Measurements from ENCODE around the gene TBC1D22A.

Gene TBC1D22A

DNA sequence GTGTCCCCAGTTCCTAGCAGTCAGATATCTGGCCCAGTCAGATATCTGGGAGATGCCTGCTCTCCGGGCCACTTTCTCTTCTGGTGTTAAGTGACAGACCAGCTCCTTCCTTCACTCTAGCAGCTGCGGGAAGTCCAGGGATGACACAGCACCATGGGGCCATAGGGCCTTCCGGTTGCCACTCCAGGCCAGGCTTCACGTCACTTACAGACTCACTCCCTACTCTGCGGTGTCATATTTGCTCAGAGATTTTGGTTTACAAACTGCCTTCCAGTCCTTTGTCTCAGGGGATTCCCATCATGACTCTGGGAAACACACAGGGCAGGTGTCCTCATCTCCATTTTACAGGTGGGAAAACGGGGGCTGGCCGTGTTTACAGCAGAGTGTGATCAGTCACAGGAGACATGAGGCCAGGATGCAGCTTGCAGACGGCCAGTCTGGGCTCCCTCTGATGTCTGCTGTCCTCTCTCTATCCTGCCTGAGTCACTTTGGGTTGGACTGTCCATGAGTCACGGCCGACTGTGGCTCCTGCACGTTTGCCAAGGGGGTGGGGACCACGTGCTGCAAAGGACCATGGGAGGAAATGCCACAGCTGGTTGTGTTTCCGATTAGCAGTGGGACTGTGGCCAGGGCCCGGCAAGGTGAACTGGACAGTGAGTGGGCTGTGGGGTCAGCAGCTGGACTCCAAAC is 8.2 kb upstream of the TBC1D22A start:
- no peak for DNase-seq

DNA sequence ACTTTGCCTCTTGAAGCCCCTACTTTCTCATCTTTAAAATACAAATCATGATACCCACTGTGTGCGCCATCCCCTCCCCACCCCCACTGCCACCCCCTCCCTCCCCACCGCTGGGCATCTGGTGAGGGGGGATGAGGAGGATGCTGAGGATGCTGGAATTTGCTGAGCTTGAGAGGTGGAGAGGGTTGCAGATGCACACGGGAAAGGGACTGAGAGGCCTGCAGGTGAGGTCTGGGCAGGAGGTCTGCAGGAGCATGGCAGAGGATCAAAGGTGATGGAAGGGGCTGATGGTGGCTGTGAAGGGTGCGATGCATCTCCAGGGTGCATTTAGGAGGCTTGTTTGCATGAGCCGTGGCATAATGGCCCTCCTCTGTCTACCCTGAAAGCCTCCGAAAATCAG is 7.6 kb upstream of the TBC1D22A start:
- no peak for DNase-seq

DNA sequence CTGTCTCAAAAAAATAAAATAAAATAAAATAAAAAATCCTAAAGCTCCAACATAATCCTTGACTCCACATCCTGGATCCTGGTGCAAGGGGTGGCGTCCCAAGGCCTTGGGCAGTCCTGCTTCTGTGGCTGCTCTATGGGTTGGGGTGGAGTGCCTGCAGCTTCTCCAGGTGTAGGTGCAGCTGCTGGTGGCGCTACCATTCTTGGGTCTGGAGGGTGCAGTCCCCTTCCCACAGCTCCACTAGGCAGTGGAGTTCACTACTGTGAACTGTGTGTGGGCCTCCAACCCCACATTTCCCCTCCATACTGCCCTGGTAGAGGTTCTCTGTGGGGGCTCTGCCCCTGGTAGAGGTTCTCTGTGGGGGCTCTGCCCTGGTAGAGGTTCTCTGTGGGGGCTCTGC is 6.9 kb upstream of the TBC1D22A start:
- no peak for DNase-seq

DNA sequence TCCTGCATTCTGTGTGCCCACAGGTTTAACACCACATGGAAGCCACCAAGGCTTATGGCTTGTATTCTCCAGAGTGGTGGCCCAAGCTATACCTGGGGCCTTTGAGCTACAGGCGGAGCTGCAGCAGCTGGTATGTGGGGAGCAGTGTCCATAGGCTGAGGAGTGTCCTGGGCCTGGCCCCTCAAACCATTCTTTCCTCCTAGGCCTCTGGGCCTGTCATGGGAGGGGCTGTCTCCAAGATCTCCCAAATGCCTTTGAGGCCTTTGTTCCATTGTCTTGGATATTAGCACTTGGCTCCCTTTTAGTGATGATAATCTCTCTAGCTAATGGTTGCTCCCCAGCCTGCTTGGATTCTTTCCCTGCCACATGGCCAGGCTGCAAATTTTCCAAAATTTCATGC is 6.4 kb upstream of the TBC1D22A start:
- no peak for DNase-seq

DNA sequence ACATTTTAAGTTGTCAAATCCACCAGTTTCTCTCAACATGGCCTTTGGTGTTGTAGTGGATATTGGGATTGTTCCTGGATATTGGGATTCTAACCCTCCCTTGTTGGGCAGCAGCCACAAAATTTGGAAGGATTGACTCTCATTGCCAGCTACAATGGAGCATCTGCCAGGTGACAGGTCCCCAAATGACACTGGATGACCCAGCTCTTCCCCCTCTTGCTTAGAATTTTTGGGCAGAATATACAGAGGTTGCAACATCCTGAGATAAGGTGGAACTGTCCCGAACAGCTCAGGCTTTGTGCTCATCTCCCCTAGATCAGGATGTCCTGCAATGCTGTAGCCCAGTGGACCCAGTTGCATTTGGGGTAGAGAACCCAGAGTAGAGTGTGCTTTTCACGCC is 5.3 kb upstream of the TBC1D22A start:
- no peak for DNase-seq

DNA sequence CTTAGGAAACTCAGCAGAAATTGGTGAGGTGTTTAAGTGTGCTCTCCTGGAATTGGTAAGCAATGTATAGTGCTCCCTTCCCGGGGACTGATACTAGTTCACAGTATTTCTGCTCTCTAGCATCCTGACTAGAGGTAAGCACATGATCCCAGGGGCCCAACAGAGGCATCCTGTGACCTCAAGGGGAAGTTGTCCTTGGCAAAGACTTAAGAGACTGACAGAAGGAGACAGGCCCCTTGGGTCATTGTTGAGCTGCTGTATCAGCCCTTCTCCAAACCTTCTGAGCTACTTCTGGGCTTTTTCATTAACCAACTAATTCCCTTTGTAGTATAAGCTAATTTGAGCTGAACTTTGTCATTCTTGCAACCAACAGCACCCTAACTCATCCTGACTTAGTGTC is 4.3 kb upstream of the TBC1D22A start:
- no peak for DNase-seq

DNA sequence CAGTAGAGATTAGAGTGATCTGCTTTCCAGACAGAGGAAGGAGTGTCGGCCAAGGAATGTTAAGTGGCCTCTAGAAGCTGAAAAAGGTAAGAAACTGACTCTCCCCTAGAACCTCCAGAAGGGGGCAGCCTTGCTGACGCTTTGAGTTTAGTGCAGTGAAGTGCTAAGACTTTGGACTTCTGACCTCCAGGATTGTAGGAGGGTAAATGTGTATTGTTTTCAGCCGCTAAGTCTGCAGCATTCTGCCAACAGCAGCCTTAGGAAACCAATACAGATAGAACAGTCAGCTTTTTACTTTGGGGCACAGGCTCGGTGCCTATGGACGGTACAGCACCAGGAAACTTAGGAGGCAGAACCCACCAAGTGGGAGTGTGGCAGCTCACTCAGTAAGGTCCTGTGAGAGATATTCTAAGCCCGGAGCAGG is 3.6 kb upstream of the TBC1D22A start:
- no peak for DNase-seq

DNA sequence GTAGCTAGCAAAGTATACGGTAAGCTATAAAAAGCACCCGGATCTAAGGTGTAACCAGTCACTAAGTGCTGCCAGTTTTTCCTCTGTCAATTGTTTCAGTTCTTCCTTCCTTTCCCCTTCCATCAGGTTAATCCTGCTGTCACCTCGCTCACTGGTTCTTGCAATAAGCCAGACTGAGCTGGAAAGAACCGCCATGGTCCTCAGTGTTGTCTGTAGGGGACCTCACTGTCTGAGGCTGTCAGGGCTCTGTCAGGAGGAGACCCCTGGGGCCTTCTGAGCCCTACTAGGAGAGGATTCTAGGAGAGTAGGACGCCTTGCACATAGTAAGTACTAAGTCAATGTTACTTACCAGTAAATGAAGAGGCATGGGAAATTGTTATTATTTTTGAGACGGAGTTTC is 1.4 kb upstream of the TBC1D22A start:
- DNase-seq: no peak

DNA sequence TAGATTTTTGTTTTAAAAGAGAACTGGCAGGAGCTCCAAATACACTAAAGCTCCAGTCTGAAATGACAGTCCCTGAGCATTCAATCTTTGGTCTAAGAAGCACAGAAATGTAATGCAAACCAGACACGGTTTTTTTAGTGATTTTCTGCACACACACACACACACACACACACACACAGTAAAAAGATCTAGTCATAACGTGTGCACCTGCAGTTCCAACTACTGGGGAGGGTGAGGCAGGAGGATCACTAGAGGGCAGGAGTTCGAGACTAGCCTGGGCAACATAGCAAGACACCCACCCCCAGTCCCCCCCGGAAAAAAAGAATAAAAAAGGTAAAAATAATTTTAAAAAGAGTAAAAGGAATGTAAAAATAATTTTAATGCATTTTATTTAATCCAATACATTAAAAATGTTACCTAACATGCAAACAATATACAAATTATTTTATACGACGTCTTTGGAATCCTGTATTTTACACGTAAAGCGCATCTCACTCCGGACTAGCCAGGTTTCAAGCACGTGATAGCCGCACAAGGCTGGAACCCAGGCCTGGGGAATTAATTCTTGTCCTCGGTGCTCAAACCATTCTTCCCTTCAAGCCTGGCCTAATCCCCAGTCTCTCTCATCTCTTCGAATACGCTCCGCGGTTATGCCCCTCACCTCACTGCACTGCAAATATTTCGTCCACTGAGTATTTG is 762 bp upstream of the TBC1D22A start:
- no peak for DNase-seq

DNA sequence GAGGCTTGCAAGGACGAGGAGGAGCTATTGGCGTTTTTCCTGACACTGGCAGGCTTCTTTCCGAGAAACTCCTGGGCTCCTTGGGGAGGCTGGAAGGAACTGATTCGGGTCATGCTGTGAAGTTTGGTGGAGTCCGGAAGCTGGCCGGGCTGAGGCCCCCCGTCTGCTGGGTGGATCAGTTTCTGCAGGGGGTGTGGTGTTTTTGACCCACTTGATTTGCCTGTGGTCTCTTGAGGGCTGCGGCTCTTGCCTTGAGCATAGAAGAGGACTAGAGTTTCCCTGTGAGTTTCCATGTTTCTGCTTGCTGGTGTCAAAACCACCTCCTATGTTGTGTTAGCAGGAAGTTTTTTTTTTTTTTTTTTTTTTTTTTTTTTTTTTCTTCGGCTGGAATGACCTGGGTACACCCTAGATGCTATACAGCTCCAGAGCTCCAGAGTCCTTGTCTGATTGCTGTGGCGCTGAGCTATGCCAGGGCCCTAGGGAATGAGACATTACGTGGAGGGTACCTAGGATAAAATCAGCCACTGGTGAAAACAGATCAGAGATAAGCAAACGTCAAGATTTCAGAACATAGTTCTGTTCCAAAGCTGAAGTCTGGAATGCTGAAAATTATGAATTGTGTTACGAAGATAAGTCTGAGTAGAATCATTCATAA is 728 bp downstream of the TBC1D22A start:
- no peak for DNase-seq

DNA sequence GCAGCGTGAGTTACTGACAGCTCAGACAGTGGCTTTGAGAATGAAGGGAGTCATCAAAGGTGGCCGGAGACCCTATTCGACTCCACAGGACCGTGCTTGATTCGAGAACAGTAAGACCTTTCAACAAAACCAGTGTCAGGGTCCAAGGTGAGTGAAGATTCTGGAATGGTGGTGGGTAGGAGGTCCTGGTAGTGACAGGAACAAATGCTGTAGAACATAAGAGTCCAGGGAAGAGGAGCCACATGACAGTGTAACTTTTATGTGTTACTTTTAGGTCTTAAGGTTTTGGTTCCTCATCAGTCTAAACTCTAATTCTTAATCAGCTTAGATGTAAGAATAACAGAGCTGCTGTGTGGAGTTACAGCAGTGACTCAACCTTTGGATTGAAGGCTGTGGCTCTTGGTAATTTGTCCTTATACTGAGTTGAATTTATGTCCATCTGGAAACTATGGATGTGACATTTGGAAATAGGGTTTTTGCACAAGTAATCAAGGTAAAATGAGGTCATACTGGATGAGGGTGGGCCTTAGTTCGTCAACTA is 1.8 kb downstream of the TBC1D22A start:
- no peak for DNase-seq

DNA sequence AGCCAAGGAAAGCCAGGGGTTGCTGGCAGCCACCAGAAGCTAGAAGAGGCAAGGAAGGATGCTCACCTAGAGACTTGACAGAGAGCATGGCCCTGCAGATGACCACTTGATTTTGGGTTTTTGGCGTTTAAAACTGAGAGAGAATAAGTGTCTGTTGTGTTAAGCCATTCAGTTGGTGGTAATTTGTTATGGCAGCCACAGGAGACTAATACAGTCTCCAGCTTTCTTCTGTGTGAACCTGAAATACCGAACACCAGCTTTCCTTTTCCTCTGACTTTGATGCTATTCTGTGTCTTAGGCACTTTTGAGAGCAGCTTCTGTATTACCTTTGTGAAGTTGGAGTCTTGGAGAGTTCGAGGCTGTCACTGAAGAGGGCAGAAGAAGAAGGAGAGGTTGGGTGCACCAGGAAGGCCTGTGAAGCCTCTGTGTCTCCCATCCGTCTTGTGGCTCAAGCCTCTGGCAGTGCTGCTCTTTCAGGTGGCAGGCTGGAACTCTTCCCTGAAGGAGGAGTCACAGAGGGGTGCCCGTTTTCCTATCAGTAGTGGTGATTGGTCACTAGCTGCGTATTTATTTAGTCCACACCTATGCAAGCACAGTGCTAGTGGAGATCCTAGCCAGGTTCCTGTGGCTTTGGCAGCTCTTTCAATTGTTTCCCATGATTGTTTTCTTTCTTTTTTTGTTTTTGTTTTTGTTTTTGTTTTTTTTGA is 2.5 kb downstream of the TBC1D22A start:
- no peak for DNase-seq

DNA sequence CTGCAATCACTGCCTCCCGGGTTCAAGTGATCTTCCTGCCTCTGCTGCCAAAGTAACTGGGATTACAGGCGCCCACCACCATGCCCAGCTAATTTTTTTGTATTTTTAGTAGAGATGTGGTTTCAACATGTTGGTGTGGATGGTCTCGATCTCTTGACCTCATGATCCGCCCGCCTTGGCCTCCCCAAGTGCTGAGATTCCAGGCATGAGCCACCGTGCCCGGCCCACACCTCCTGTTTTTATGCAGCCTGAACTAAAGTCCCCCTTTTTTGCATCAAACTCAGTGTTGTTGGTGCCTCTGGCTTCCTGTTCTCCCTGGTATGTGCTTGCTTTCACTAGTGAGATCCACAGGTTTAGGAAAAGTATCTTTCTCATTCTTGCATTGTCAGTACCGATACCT is 4.2 kb downstream of the TBC1D22A start:
- no peak for DNase-seq

DNA sequence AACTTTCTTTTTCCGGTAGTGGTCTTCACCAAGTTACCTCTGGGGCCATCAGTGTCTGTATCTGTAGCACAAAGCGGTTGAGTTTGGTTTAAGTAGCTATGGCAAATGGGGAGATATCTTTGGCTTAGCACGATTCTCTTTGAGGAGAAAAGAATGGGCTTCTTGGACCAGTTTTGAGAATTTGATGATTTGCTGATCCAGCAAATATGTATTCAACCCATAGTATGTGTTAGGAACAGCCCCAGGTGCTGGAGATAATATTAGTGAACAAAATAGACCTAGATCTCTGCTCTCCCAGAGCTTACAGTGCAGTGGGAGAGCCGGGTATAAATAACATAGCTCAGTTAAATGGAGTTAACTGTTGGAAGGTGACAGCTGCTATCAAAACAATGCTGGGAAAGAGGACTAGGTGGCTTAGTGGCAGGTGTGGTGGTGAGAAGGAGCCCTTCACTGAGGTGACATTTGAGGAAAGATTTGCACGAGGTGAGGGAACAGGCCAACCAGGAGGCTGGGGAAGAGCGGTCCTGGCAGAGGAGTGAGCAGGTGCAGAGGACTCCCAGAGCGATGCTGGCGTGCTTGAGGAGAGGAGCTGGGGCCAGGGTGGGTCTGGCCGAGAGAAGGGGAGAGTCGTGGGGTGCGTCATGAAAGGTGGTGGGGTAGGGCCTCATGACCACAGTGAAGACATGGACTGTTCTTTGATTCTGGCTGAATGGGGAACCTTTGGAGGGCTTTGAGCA is 5.0 kb downstream of the TBC1D22A start:
- DNase-seq: no peak

DNA sequence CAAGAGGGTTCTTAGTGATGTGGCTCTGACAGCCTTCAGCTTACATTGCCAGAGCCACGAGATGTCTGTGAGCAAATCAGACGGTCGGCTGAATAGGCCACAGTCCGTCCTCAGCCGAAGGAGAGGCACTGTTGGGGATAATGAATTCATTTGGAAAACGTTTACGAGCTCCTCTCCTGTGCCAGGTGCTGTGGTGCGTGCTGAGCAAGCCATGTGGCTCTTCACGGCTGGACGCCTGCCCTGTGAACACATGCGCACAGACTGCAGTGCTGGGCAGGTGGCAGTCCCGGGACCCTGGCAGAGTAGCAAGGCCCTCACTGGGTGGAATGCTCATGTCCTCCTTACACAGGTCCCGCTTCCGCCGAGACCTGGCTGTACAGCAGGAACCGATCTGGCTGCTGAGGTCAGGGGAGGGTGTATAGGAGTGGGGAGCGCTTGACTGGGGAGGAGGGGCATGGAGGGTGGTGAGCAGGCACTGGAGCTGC is 6.8 kb downstream of the TBC1D22A start:
- DNase-seq: no peak

DNA sequence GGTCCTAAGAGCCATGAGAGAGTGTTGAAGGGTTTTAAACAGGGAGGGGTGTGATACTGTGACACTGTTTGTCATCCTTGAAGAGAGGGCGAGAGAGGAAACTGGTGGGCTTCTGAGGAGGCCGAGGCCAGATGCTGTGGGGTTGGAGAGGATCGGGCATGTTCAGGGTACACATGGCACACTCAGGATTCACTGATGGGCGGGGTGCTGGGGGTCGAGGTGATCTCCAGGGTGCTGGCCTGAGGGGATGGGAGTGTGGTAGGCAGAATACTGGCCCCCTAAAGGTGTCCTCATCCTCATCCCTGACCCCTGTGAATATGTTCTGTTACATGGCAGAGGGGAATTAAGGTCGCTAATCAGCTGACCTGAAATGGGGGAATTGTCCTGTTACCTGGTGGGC is 7.3 kb downstream of the TBC1D22A start:
- DNase-seq: no peak

DNA sequence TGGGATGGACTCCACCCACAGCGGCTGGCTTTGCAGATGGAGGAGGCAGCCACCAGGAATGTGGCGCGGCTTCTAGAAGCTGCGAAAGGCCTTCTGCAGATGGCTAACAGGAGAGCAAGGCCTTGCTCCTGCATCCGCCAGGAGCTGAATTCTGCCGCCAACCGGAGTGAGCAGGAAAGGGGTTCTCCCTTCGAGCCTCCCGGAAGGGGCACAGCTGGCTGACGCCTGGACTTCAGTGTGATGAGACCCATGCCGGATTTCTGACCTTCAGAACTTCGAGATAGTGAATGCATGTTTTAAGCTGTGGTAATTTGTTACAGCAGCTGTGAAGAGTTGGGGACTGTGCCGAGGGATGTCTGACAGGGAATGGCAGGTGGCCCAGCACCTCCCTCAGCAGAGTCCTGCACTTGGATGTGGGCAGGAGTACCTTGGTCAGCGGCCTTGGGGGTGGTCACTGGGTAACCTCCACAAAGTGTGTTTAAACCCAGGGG is 7.7 kb downstream of the TBC1D22A start:
- no peak for DNase-seq

DNA sequence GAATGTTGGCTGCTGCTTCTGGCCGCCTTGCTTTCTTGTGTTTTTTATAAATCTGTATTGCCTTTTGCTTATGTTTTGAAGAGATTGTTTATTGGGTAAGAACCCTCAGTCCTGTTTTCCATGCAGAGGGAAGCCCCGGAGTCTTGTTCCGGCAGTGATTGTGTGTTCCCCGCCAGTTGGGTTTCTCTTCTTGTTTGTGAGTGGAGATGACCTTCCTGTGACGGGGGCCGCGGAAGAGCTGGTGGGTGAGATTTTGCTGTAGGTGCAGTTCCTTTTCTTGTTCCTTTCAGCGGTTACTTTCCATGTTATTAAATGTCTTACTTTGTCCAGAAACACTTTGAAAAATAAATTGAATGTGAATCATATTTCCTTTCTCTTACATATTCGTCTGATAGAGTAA is 8.3 kb downstream of the TBC1D22A start:
- no peak for DNase-seq

DNA sequence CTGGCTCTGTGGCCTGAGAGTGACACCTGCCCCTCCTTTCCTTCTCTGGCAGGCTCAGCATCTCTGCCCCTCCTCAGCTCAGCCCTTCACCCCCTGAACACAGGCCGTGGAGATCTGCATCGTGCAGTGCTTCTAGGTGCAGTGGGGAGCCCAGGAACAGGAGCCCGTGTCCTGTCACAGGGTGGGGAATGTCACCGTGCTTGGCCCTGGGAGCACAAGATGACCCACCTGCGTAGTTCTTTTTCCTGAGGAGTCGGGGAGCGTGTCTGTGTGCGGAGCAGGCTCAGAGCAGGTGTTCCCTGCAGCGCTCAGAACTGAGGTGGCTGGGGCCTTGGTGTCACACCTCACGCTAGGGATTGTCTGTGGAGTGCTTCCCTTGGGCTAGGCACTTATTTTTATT is 10.6 kb downstream of the TBC1D22A start:
- no peak for DNase-seq

DNA sequence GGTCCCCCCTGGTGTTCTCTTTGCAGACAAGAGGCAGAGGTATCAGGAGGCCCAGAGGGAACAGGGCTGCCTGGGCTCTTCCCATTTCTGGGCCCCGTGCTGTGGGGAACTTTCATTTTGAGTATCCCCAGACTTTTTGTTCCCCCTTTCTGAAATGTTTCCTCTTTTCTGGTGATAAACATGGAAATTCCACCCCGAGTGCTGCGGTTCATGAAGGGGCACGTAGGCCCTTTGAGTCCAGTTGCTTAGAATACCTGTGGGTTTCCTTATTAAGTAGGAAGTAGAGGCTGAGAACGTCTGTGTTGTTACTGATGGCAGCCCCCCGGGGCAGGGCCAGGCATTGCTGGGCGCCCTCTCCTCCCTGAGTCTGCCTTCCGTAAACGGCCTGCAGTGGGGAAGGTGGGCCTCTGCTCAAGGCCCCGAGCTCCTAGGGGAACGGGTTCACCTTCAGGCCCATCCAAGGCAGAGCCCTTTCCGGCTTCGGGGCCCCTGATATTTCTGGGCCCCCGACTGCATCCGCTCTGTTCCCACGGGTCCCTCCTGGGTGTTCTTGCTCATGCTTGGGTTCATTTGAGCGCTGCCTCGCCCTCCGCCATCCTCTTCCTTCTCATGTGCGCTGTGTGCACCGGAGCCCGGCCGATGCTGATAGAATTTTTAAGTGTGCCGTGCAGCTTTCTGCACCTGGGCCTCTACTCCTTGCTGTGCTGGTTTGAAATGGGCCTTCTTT is 12.0 kb downstream of the TBC1D22A start:
- peak; percentile 65 for DNase-seq

DNA sequence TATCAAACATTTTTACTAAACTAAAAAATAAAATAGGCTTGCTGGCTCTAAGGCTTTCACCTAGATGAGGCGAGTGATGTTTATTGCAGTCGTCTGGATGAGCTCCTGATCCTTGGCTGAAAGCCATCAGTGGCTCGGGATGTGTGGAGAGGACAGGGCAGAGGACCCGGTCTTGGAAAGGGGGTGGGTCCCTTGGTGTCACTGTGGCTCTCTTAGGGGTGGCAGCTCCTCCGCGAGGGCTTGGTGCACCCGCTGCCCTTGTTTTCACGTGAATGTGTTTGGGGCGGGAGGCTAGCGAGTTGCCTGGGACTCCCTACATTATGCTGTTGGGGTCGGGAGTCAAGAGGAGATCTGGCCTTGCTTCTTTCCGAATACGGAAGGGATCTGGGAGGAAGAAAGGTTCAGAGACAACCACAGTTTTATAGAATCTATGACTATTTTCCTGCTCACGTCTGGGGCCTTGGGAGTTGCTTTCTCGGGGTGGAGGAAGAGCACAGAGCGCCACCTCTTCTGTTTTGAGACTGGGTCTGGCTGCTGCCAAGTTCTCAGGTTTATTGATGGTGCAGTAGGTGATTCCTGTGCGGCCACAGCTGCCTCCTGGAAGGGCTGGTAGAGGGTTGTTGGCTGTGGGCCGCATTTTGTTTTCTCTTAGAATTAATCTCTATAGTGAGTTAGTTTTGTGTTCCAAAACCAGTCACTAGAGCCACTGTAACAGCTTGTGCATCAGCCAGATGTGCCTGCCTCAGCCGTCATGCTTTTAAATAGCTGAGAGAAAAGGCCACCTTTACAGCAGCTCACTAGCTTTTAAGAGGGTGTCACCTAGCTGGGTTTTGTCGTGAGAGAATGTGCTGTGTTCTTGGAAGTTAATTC is 12.8 kb downstream of the TBC1D22A start:
- no peak for DNase-seq
